IPS-18a (cell line): ENCODE results near the gene NSF.
"Not testable (repeated sequence)": the region's sequence is repeated elsewhere in the genome, so short reads cannot be mapped to it uniquely, and the experiment has no call there.

ENCODE experiments used
- H3K27ac ChIP-seq: one replicate; pipeline ENCODE4 v1.5.1; 2013; ENCODE audit warnings: low read length
- H3K27me3 ChIP-seq: one replicate; pipeline ENCODE4 v1.6.1; 2013; ENCODE audit warnings: mild to moderate bottlenecking, low read length; ENCODE audit not compliant: control insufficient read depth, insufficient read depth
- H3K36me3 ChIP-seq: one replicate; pipeline ENCODE4 v1.6.1; 2013; ENCODE audit warnings: low read depth, low read length; ENCODE audit not compliant: control insufficient read depth
- H3K4me1 ChIP-seq: one replicate; pipeline ENCODE4 v1.6.1; 2013; ENCODE audit warnings: low read depth, low read length; ENCODE audit not compliant: control insufficient read depth
- H3K4me3 ChIP-seq: one replicate; pipeline ENCODE4 v1.5.1; 2013; ENCODE audit warnings: low read length
- H3K9ac ChIP-seq: one replicate; pipeline ENCODE4 v1.6.1; 2013; ENCODE audit warnings: mild to moderate bottlenecking, low read length, moderate library complexity
- H3K9me3 ChIP-seq: one replicate; pipeline ENCODE4 v1.6.1; 2013; ENCODE audit warnings: low read depth, low read length; ENCODE audit not compliant: control insufficient read depth

NSF gene

DNA sequence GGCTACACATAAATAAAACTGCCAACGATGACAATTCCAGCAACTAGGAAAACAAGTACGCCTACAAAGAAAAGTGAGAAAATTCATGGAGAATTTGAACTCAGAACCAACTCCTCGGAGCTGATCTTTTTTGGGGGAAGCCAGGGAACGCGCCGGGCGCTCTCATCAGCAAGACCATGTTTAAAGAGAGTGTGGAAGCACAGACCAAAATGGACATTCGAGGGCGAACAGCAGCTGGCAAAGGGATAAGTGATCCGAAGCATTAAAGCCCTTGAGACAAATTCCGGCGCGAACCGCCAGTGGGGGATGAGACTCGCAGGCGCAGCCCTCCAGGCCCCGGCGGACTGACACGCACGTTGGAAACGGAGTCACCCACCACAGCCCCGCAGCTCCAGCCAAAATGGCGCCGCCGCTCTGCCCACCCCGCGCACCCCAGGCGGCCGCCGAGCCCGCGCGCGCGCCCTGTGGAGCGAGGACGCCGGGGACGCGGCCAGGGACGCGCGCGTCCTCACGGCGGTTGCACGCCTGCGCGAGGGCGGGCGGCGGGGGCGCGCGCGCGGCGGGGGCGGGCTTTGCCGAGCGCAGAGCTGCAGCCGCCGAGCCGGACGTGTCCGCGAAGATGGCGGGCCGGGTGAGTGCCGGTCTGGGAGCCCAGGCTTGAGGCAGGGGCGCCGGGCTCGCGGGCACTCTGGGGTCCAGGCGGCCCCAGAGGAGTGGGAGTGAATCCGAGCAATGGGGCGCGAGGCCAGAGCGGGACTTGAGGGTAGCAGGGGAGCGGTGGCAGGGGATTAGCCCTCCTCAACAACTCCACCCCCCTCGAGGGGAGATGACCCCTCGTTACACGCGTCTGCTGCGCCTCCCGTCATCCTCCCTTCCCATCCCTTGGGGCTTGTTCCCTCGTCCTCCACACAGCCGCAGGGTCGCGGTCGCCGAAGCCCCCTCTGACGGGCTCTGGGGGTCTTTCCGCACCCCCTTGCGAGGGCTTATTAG, at the start of gene NSF:
NSF (plus strand) TSS at position 513 of the 990 bp plus-strand sequence; CDS start at position 620, 107 bp downstream.
- not testable (repeated sequence) for H3K27me3 ChIP-seq, H3K4me3 ChIP-seq, H3K9ac ChIP-seq, H3K9me3 ChIP-seq, H3K27ac ChIP-seq, H3K36me3 ChIP-seq, H3K4me1 ChIP-seq

DNA sequence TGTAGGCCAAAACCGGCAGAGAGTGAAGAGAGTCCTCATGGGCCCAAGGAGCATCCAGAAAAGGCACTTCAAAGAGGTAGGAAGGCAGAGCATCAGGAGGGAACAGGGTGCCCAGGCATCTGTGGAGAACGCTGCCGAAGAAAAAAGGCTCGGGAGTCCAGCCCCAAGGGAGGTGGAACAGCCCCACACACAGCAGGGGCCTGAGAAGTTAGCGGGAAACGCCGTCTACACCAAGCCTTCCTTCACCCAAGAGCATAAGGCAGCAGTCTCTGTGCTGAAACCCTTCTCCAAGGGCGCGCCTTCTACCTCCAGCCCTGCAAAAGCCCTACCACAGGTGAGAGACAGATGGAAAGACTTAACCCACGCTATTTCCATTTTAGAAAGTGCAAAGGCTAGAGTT, 41.9 kb upstream of the NSF start:
- H3K27ac ChIP-seq, H3K9ac ChIP-seq, H3K9me3 ChIP-seq, H3K36me3 ChIP-seq, H3K27me3 ChIP-seq, H3K4me1 ChIP-seq, H3K4me3 ChIP-seq: not testable (repeated sequence)

DNA sequence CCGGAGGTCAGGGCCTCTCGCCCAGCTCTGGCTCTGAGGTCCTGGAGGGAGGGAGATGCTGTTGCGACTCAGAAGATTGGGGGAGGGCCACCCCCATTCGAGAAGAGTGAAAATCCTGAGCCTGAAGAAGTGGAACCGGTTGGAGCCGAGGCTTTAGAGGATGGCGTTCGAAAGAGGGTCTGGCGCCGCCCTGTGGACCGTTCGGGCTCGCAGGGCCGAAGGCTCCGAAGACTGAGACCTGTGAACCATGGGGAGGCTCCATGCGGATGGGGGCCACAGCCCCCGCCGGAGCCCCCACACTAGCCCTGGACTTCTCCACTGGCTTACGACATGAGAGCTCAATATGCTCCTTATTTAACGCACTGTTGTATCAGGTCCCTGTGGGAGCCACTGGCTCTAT, 31.3 kb upstream of the NSF start:
- not testable (repeated sequence) for H3K27ac ChIP-seq, H3K4me1 ChIP-seq, H3K36me3 ChIP-seq, H3K4me3 ChIP-seq, H3K9me3 ChIP-seq, H3K9ac ChIP-seq, H3K27me3 ChIP-seq

DNA sequence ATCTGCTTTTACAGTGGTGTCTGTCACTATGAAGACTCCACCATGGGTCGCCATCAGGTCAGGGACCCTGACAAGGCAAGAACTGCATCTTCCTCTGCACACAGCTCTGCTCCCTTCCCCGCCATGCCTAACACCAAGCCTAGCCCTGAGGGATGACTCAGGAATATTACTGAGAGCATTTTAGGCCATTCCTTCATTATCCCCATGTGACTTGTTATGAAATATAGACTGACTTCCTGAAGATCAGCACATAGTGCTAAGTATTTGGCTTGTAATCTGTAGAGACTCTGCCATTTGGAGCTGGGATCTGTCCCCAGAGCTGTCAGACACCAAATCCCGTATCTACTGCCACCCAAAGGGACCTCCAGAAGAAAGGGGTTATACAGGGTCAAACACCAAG, 30.4 kb upstream of the NSF start:
- not testable (repeated sequence) for H3K9ac ChIP-seq, H3K4me1 ChIP-seq, H3K4me3 ChIP-seq, H3K36me3 ChIP-seq, H3K27me3 ChIP-seq, H3K27ac ChIP-seq, H3K9me3 ChIP-seq

DNA sequence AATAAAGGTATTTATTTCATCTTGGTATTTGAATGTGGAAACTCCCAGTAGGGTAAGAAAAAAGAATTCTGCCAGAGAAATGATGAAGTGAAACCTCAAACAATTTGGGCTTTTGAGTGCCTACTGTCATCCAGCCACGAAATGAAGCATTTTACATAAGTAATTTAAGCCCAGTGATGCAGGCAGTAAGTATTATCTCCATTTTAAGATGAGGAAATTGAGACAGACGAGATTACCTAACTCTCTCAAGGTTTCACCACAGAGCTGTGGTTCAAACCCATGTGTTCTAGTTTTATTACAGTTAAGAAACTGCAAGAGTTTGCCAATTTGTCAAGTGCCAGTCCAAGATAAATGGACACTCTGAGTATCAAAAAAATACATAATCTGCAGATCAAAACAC, 24.2 kb upstream of the NSF start:
- not testable (repeated sequence) for H3K4me1 ChIP-seq, H3K36me3 ChIP-seq, H3K27ac ChIP-seq, H3K27me3 ChIP-seq, H3K9ac ChIP-seq, H3K4me3 ChIP-seq, H3K9me3 ChIP-seq

DNA sequence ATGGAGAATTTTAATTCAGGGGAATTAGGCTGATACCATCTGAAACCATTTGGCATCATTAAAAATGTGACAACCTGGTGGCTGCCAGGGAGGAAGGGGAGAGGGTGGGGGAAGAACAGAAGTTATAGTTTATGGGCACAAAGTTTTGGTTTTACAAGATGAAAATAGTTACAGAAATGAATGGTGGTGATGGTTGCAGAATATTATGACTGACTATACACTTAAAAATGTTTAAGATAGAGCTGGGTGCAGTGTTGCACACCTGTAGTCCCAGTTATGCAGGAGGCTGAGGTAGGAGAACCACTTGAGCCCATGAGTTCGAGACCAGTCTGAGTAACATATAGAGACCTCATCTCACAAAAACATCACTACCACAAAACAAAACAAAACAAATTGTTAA, 23.5 kb upstream of the NSF start:
- H3K9me3 ChIP-seq, H3K9ac ChIP-seq, H3K4me3 ChIP-seq: not testable (repeated sequence)

DNA sequence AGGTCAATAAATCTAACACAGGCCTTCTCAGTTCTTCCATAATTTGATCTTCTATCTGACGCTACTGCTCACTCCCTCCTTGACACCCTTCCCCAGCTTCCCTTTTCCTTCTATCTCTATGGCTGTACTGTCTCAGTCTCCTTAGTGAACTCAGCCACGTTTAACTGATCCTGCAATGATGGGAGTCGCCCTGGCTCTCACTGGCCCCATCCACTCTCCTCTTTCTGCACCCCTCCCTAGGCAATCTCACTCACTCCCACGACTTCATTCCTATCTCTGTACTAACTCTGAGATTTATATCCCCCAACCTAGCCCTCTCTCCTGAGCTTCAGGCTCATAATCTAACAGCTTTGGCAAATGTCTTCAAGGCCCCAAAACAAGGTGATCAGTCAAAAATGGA, 18.7 kb upstream of the NSF start:
- H3K9ac ChIP-seq, H3K4me3 ChIP-seq, H3K36me3 ChIP-seq, H3K9me3 ChIP-seq, H3K27ac ChIP-seq, H3K27me3 ChIP-seq, H3K4me1 ChIP-seq: not testable (repeated sequence)

More for the DNA sequence above, 23.5 kb upstream of the NSF start:
- not testable (repeated sequence) for H3K36me3 ChIP-seq, H3K27me3 ChIP-seq, H3K27ac ChIP-seq, H3K4me1 ChIP-seq

DNA sequence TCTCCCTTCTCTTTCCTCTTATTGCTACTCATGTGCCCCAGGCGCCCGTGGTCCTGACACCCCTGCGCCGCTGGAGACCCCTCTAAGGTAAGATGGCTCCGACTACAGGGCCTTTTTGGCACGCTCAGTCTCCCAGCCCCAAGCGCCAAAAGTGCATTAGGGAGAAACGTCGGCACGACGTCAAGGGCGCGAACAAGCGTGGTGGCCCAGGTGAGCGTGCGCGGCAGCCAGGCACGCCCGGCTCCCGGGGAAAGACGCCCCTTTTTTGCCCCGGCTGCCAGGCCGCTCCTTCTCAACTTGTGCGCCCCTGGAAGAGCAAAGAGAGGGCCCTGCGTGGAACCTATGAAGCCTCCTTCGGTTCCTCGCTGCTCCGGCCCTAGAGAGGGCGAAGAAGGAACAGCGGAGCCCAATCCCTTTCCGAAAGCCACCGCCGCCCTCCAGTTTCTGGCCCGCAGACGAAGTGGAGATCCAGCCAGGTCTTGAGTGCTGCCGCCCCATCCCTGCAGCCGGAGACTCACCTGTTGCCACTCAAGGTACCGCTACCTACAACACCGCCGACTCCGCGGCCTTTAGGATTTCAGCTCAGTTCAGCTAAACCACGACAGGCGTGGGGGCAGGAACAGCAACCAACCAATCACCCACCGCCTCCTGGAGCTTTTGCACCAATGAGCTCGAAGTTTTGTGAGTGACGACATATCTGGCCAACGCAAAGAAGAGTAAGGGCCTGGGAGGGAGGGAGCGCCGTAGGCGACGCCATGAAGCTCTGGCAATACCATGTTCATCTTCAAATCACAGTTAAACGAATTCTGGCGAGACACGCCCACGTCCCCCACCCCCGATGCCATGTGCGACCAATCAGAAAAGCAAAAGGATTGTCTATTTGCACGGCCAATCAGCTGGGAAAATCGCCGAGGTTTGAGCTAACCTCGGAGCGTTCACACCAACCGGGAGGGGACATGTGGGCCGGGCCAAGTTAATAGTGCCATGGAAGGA, 11.1 kb upstream of the NSF start, which contains the start of gene ARL17A:
ARL17A (minus strand) TSS at position 609 of the 993 bp plus-strand sequence. CDS start 3,369 bp downstream, outside the sequence.
- not testable (repeated sequence) for H3K27me3 ChIP-seq, H3K27ac ChIP-seq, H3K9me3 ChIP-seq, H3K9ac ChIP-seq, H3K4me1 ChIP-seq, H3K4me3 ChIP-seq, H3K36me3 ChIP-seq

DNA sequence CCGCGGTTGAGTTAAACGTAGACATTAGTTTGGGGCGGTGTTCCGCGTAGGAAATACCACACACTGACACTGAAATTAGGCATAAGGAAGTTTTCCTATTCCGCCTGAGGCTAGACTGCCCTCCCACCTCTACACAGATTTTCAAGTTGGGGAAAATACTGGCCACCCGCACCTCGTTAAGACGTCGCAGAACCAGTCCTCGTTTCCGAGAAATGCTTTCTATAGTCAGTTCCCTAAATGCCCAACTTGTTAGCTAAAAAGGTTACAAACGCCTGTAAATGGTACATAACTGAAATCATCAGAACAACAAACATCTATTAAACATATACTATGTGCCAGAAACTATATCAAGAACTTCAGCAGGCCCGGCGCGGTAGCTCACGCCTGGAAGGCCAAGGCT, 10.4 kb upstream of the NSF start:
- H3K36me3 ChIP-seq, H3K4me3 ChIP-seq, H3K9ac ChIP-seq, H3K27ac ChIP-seq, H3K27me3 ChIP-seq, H3K9me3 ChIP-seq, H3K4me1 ChIP-seq: not testable (repeated sequence)

DNA sequence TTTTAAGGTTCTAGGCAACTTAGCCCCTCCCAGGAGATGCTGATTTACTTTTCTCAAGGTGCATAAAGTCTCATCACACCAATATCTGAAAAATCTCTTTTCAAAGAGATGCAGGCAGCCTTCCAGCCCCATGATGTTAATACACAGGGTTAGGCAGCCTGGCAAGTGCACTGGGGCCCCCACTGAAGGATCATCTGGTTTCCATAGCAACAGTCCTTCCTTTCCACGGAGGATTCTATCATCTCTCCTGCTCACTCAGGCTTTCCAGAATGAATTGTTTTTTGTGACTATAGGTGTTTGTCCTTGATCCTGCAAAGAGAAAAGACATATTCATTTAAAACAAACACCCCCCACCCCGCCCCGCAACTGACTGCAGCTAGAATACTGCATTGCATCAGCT, 5.0 kb upstream of the NSF start:
- not testable (repeated sequence) for H3K9ac ChIP-seq, H3K4me3 ChIP-seq, H3K36me3 ChIP-seq, H3K27me3 ChIP-seq, H3K4me1 ChIP-seq, H3K27ac ChIP-seq, H3K9me3 ChIP-seq

DNA sequence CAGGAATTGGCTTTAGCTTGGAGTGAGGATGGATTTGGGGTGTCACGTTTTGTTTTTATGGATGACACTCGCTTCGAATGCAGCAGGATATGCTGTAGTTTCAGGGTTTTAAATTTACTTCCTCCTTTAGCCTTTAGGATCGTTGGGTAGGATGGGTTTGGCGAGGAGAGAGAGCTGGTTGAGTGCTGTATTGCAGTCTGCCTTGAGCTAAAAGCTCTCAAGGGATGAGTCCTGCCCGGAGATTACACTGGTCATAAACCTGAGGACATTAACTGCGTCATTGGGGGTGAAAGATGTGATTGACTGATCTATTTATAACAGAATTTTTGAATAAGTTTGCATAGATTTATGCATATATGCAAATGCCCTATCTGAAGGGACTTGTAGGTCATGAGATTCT, 863 bp downstream of the NSF start:
- not testable (repeated sequence) for H3K9me3 ChIP-seq, H3K4me3 ChIP-seq, H3K4me1 ChIP-seq, H3K9ac ChIP-seq, H3K27ac ChIP-seq, H3K27me3 ChIP-seq, H3K36me3 ChIP-seq
